GM10266 (cell line): ENCODE results near the gene TSC22D3.
"Not testable (repeated sequence)": the region's sequence is repeated elsewhere in the genome, so short reads cannot be mapped to it uniquely, and the experiment has no call there.

Experiments
- DNase-seq: peaks from one replicate; pipeline ENCODE4 v3.0.0; 2012; ENCODE audit errors: extremely low spot score
- TF ChIP-seq, protein P1 (sequence below): IDR thresholded peaks from 2 replicates; pipeline ENCODE4 v1.5.1; 2012; ENCODE audit warnings: mild to moderate bottlenecking, low read depth; ENCODE audit not compliant: control insufficient read depth, insufficient read depth; ENCODE audit errors: missing control alignments

TSC22D3 gene

DNA sequence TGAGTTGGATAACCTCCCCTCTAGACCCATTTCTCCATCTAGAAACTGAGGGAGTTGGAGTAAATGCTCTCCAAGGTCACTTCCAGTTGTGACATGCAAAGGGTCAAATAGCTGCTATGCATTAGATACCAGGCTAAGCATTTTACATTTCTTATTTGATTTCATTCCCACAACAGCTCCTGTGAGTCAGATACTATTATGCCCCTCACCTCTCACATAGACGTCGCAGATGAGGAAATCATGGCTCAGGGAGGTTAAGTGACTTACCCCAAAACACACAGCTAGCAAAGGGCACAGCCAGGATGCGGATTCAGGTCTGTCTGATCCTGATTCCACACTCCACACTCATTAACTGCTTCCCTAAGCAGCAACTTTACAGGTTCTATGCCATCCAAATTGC, 89.6 kb downstream of the TSC22D3 start:
- DNase-seq: no peak
- TF ChIP-seq, protein P1, sequence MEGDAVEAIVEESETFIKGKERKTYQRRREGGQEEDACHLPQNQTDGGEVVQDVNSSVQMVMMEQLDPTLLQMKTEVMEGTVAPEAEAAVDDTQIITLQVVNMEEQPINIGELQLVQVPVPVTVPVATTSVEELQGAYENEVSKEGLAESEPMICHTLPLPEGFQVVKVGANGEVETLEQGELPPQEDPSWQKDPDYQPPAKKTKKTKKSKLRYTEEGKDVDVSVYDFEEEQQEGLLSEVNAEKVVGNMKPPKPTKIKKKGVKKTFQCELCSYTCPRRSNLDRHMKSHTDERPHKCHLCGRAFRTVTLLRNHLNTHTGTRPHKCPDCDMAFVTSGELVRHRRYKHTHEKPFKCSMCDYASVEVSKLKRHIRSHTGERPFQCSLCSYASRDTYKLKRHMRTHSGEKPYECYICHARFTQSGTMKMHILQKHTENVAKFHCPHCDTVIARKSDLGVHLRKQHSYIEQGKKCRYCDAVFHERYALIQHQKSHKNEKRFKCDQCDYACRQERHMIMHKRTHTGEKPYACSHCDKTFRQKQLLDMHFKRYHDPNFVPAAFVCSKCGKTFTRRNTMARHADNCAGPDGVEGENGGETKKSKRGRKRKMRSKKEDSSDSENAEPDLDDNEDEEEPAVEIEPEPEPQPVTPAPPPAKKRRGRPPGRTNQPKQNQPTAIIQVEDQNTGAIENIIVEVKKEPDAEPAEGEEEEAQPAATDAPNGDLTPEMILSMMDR: no peak

DNA sequence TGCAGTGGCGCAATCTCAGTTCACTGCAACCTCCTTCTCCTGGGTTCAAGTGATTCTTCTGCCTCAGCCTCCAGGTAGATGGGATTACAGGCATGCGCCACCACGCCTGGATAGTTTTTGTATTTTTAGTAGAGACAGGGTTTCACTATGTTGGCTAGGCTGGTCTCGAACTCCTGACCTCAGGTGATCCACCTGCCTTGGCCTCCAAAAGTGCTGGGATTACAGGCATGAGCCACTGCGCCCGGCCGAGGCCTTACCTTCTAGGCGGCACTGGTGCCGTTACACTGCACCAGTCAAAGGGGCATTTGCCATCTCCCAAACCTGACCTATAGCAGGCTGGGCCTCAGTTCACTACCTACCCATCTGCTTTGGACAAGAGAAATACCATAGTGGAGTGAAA, 90.0 kb downstream of the TSC22D3 start:
- DNase-seq: not testable (repeated sequence)

DNA sequence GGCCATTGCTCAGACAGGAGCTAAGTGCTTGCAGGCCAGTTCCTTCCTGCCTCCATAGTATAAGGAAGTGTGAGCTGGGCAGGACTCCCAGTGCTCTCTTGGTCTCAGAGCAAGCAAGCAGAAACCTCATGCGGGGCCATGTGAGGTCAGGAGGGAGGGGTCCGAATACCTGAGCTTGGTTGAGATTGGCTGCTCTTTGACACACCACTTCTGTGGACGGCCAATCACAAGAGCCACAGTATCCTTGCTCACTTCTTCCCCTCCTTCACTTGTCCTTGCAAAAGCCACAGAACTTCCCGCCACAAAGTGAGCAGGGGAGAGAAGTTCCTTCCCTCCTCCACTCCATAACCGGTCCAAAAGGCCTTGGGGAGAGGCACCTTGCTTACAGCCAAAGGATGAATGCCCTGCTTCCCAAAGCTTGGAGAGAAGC, 90.6 kb downstream of the TSC22D3 start:
- no peak for DNase-seq
- TF ChIP-seq, protein P1: no peak

DNA sequence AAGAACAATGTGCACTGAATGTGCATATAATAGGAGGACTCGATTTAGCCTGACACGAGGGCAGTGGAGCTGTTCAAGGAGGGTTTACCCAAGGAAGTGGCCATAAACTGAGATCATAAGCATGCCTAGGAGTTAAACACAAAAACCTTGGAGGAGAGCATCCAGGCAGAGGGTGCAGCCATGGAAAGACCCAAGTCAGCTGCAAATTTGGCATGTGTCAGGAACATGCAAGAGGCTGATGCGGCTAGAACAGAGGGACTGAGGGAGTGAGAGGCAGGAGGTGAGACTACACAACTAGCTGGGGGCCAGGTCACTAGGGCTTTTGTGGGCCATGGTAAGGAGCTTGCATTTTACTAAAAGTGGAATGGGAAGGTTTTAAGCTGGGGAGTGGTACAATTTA, 91.7 kb downstream of the TSC22D3 start:
- DNase-seq: no peak
- TF ChIP-seq, protein P1: no peak

DNA sequence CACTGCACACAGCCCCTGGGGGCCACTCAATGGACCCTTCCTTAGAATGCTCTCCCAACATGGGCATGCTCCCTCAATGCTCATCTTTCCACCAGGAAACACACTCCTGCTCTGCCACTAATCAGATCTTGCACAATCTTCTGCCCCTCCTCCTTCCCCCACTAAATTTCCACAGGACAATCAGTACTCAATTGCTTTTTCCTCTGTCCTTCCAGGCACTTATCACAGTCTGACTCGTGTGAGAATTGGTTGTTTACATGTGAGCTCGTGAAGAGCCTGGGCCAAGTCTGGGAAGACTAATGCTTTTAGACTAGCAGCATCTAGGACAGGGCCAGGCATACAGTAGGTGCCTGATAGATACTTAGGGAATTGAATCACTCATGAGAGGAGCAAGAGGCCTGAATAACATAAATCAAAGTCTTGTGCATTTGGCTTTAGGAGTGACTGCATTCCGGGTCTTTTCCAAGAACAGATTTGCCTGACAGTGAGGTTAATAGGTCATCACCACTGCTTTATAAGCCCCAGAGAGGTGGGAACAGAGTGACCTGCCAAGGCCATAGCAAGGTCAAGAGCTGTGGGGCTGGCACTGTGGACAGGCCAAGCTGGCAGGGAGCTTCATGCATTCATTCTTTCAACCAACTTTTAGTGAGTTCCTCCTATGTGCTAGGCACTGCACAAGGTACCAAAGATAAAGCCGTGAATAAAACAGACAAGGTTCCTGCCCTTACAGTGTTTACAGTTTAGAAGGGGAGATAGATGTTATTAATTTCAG, 92.3 kb downstream of the TSC22D3 start:
- TF ChIP-seq, protein P1: no peak
- DNase-seq: no peak

DNA sequence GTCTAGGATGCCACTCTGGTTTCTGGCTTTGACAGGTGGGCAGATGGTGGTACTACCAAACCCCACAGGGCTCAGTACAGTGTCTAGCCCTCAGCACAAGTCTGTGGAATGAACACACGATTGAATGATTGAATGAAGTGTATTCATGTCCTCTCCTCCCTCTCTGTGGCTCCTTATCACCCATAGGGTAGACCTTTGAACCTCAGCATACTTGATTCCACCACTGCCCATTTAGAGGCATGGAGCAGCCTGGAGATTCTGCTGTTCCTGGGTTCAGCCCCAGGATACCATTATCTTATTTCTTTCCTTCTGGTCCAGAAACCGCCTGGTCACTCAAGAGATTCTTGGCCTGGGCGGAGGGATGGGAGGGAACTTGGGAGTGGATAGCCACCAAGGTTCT, 93.3 kb downstream of the TSC22D3 start:
- DNase-seq: no peak
- TF ChIP-seq, protein P1: no peak

DNA sequence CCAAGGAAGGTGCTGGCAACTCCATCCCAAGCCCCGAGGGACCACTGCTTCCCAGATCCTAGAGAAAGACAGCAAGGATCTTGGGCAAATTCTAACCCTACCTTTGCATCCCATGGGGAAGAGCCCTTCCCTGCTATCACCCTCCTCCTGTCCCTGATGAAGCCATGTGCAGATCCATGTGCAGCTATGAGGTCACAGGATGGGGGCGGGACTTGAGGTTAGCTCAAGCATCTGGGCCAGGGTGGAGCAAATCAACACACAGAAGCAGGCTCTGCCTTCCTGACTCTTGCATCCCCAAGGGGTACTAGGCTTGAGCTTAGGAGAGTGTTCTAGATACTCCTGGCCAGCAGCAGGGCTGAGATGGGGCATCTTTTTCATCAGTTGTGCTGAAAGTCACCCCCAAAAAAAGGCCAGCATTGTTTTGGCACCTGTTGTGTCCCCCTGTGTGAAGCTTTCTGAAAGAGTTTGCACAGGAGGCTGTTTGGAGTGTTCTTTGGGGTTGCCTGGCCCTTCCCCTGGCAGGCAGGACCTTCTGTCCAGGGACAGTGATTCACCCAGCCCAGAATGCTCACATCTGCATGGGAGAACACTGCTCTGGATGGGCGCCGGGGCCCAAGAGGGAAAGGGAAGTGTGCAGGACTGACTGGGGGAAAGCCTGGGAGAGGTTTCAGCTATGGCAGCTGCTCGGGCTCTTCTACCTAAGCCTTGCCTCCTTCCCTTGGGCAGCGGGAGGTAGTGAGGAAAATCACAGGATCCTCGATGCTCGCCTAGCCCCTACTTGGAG, 96.4 kb downstream of the TSC22D3 start:
- TF ChIP-seq, protein P1: no peak
- DNase-seq: no peak

DNA sequence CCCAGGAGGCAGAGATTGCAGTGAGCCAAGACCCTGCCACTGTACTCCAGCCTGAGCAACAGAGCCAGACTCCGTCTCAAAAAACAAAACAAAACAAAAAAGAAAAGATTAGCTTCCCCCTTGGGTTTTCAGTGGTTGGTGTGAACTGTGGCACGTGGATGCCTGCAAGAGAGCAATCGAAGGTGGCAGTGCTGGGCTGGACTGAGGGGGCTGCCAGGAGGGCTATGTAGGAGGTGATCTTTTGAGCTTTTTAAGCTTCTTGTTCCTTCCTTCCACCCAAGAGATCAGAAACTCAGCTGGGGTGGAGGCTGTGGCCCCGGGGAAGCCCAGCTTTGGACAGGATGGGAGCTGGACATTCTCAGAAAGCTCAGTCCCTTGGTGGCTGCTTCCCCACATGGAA, 97.7 kb downstream of the TSC22D3 start:
- DNase-seq: no peak
- TF ChIP-seq, protein P1: no peak
